Activated naive CD4-positive, alpha-beta T cell treated with anti-CD3 and anti-CD28 coated beads for 36 hours (primary cell): ENCODE measurements around the gene SHC3. TPM values are rescaled to one million over a fixed set of nuclear protein-coding genes. Genes with fewer than 3 reads are reported as not detected.

Source experiments
- CTCF ChIA-PET: fragments of 350-600 bp; sonication (Branson Sonifier 250); formaldehyde crosslinking; loops from one replicate; lab custom pipeline; 2021; ENCODE audit warnings: antibody characterized with exemption; lab: Charles Lee
- DNase-seq: peaks from one replicate; pipeline ENCODE4 v3.0.0-alpha.2; 2020
- H3K27ac Mint-ChIP-seq: one replicate; pipeline ENCODE4 v1.8.0; 2021; ENCODE audit warnings: mild to moderate bottlenecking, mixed read lengths
- H3K27me3 Mint-ChIP-seq: one replicate; pipeline ENCODE4 v1.8.0; 2021; ENCODE audit warnings: low read depth, mixed read lengths
- H3K36me3 Mint-ChIP-seq: one replicate; pipeline ENCODE4 v1.8.0; 2021; ENCODE audit warnings: low read depth, mixed read lengths
- H3K4me1 Mint-ChIP-seq: one replicate; pipeline ENCODE4 v1.8.0; 2021; ENCODE audit warnings: low read depth, mixed read lengths
- H3K4me3 Mint-ChIP-seq: one replicate; pipeline ENCODE4 v1.8.0; 2021; ENCODE audit warnings: mild to moderate bottlenecking, moderate library complexity, mixed read lengths
- H3K9me3 Mint-ChIP-seq: one replicate; pipeline ENCODE4 v1.8.0; 2021; ENCODE audit warnings: mixed read lengths
- intact Hi-C: fragments of 100-400 bp; cut with micrococcal nuclease; formaldehyde crosslinking; loops from one replicate; pipeline ENCODE4 v1.15.1; 2023
- total RNA-seq, 2 experiments: library from RNA; stranded (reverse); gene quantifications; one replicate each; pipeline ENCODE4 v1.2.3, GENCODE V29; 2021

Gene SHC3
- total RNA-seq, 2 experiments from 2014 or later: not detected

- intact Hi-C loops: no loop called here
- DNase-seq: no peak
- no peak overlapping the region for H3K27ac Mint-ChIP-seq
- no peak overlapping the region for H3K4me3 Mint-ChIP-seq
- no peaks in the 10 kb centered on the region for H3K4me1 Mint-ChIP-seq
- H3K36me3 Mint-ChIP-seq: no peaks in the 10 kb centered on the region
- CTCF ChIA-PET: no interaction called here
- H3K27me3 Mint-ChIP-seq: peaks cover 10% of the 10 kb centered on the region
- H3K9me3 Mint-ChIP-seq: no peaks in the 10 kb centered on the region
Observed at GRCh38 chr9:89038382-89039103, 140.1 kb downstream of the SHC3 start.

DNA sequence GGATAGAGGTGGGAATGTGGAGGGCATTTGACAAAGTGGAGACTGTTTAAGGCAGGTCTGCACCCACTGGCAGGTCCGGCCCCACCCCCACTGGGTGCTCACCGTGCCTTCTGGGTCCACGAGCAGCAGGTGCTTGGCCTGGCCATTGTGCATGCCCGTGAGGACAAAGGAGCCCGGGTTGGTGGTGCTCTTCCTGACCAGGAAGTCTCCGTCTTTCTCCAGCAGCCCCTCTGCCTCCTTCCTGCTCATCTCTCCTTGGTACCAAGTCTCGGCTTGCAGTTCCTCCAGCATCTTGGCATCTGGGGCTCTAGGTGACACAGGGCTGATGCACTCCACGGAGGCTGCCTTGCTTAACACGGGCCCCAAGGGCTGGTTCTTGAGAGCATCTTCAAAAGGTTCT, 140.7 kb downstream of the SHC3 start:
- CTCF ChIA-PET: no interaction called here

DNA sequence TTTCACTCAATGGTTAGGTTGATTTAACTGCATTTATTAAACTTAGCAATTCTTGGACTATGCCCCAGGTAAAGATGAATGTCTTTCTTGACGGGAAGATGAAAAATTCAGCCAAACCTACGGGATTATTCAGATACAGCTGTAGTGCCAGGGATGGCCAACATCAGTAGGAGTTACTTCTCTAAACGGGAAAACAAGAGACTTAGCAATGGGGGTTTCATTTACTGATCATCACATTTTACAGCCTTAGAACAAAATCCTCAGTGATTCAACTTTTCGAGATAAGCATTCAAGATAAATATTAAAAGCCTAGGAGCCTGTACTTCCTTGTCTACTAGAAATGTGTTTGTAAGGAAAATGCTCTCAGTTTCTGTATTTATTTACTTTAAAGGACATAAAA, 141.3 kb downstream of the SHC3 start:
- Mint-ChIP-seq H3K36me3 (no peaks in the 10 kb centered on the region), H3K27ac (no peak overlapping the region), H3K9me3 (no peaks in the 10 kb centered on the region), H3K27me3 (peaks cover 14% of the 10 kb centered on the region), H3K4me1 (no peaks in the 10 kb centered on the region), H3K4me3 (no peak overlapping the region)
- intact Hi-C loops: no loop called here
- no peak for DNase-seq
- CTCF ChIA-PET: no interaction called here

More for the DNA sequence above, 140.7 kb downstream of the SHC3 start:
- Mint-ChIP-seq H3K36me3 (no peaks in the 10 kb centered on the region), H3K4me3 (no peak overlapping the region), H3K4me1 (no peaks in the 10 kb centered on the region), H3K9me3 (no peaks in the 10 kb centered on the region), H3K27me3 (peaks cover 11% of the 10 kb centered on the region), H3K27ac (no peak overlapping the region)
- no peak for DNase-seq
- intact Hi-C loops: no loop called here

DNA sequence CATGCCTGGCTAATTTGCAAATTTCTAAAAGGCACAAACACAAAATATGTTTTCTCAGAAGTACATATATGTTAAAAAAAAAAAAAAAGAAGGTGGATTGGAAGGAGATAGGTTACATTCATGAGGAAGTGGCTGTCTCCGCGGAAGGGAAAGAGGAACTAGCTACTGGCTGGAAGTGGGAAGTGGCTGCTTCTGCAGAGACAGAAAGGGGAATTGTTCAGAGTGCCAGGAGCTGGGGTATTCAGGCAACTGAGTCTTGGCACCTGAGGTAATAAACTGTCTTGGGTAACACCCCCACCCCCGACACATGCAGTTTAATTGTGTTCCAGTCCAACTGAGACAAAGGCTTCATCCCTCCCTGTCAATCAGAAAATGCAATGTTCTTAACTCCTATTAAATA, 141.7 kb downstream of the SHC3 start:
- H3K4me1 Mint-ChIP-seq: no peaks in the 10 kb centered on the region
- intact Hi-C loops: no loop called here
- H3K9me3 Mint-ChIP-seq: no peaks in the 10 kb centered on the region
- H3K27me3 Mint-ChIP-seq: peaks cover 18% of the 10 kb centered on the region
- CTCF ChIA-PET: no interaction called here
- H3K4me3 Mint-ChIP-seq: no peak overlapping the region
- DNase-seq: no peak
- H3K36me3 Mint-ChIP-seq: no peaks in the 10 kb centered on the region
- H3K27ac Mint-ChIP-seq: no peak overlapping the region

- Mint-ChIP-seq H3K4me3 (no peak overlapping the region), H3K9me3 (no peaks in the 10 kb centered on the region), H3K27ac (no peak overlapping the region), H3K4me1 (no peaks in the 10 kb centered on the region), H3K27me3 (peaks cover 20% of the 10 kb centered on the region), H3K36me3 (no peaks in the 10 kb centered on the region)
- CTCF ChIA-PET: interaction anchor here (0.6 kb wide), 1 partner anchor 242 kb away, joined by 4 read pairs; no protein-coding TSS in a partner anchor
- DNase-seq: no peak
- intact Hi-C loops: no loop called here
Observed at GRCh38 chr9:89036383-89036782, 142.2 kb downstream of the SHC3 start.

DNA sequence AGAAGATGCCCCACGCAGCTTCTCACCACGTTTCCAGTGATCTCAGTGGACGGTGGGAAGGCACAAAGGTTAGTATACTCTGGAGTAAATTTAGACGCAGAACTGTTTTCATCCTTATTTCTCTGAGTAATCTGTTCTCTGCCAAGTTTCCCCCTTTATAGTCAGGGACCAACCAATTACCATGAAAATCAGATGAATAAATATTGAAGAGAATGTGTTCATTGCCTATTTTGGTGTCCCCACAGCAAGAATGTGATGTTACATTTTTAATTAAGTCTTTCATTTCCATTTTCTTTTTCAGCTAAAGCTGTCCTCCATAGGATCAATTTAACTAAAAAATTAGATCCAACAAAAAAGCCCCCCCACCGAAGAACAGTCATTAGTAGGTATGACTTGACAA, 146.0 kb downstream of the SHC3 start:
- Mint-ChIP-seq H3K4me3 (no peak overlapping the region), H3K27ac (no peak overlapping the region), H3K27me3 (peaks cover 22% of the 10 kb centered on the region), H3K9me3 (peaks cover 9% of the 10 kb centered on the region), H3K36me3 (no peaks in the 10 kb centered on the region), H3K4me1 (no peaks in the 10 kb centered on the region)
- CTCF ChIA-PET: no interaction called here
- intact Hi-C loops: no loop called here
- no peak for DNase-seq

DNA sequence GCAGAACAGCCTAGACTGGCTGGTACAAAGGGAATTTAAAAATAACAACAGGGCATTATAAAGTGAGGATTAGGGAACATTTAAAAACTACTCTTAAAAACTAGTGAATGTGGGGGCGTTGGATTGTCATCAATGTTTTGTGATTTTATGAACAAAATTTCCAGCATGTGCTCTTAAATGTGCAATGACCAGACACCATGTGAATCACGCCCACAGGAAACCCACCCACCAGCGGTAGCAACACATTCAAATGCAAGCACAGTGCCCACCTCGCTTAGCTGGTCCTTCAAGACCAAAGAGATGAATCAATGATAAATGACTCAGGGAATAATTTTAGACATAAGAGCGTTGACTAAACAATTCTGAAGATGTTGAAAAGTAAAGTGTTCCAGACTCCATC, 146.4 kb downstream of the SHC3 start:
- H3K4me3 Mint-ChIP-seq: no peak overlapping the region
- H3K27me3 Mint-ChIP-seq: peaks cover 25% of the 10 kb centered on the region
- no peak overlapping the region for H3K27ac Mint-ChIP-seq
- CTCF ChIA-PET: no interaction called here
- no peaks in the 10 kb centered on the region for H3K36me3 Mint-ChIP-seq
- no peaks in the 10 kb centered on the region for H3K4me1 Mint-ChIP-seq
- peaks cover 9% of the 10 kb centered on the region for H3K9me3 Mint-ChIP-seq
- intact Hi-C loops: no loop called here
- no peak for DNase-seq

GRCh38 chr9:89029788-89030187, 148.8 kb downstream of the SHC3 start:
- CTCF ChIA-PET: no interaction called here
- intact Hi-C loops: no loop called here
- Mint-ChIP-seq H3K36me3 (no peaks in the 10 kb centered on the region), H3K27ac (no peak overlapping the region), H3K4me1 (no peaks in the 10 kb centered on the region), H3K4me3 (no peak overlapping the region), H3K27me3 (peaks cover 23% of the 10 kb centered on the region), H3K9me3 (peaks cover 9% of the 10 kb centered on the region)
- DNase-seq: no peak

GRCh38 chr9:89026876-89027275, 151.7 kb downstream of the SHC3 start:
- intact Hi-C loops: no loop called here
- Mint-ChIP-seq H3K27ac (no peak overlapping the region), H3K36me3 (no peaks in the 10 kb centered on the region), H3K27me3 (peaks cover 12% of the 10 kb centered on the region), H3K9me3 (peaks cover 9% of the 10 kb centered on the region), H3K4me1 (no peaks in the 10 kb centered on the region), H3K4me3 (no peak overlapping the region)
- DNase-seq: no peak
- CTCF ChIA-PET: no interaction called here

DNA sequence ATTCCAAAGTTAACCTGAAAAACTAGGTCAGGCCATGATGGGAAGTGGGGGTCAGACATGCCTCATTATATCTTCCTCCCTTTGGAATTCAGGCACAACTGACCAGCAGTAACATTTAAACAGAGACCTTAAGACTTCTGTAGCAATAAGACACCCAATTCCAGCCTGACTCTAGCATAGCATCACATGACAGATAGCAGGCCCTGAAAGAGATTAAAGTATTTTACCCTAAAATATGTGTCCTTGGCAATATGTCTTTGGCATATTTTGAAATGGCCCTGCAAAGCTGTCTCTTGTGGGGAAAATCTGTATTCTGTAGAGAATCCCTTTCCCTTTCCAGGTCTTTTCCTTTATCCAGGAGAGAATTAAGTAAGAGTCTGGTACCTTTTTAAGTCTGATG, 153.1 kb downstream of the SHC3 start:
- Mint-ChIP-seq H3K27me3 (peaks cover 9% of the 10 kb centered on the region), H3K36me3 (no peaks in the 10 kb centered on the region), H3K27ac (no peak overlapping the region), H3K4me3 (no peak overlapping the region), H3K4me1 (no peaks in the 10 kb centered on the region), H3K9me3 (peaks cover 4% of the 10 kb centered on the region)
- CTCF ChIA-PET: no interaction called here
- no peak for DNase-seq
- intact Hi-C loops: no loop called here

DNA sequence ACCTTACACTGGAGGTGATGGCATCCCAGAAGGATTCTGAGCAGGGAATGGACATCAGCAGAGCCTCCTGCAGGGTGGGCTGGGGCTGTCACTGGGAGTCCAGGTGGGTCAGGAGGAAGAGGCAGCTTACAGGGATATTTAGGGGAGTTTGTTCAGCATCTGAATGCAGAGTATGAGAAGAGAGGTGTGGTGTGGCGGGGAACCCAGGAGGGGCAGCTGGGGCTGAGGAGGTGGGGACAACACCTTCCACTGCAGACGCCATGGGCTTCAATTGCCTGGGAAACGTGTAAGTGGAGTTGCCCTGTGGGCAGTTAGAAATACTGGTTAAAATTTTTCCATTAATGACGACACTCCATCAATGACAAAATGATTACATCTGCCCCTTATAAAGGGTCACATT, 153.9 kb downstream of the SHC3 start:
- CTCF ChIA-PET: no interaction called here
- intact Hi-C loops: no loop called here
- H3K36me3 Mint-ChIP-seq: no peaks in the 10 kb centered on the region

DNA sequence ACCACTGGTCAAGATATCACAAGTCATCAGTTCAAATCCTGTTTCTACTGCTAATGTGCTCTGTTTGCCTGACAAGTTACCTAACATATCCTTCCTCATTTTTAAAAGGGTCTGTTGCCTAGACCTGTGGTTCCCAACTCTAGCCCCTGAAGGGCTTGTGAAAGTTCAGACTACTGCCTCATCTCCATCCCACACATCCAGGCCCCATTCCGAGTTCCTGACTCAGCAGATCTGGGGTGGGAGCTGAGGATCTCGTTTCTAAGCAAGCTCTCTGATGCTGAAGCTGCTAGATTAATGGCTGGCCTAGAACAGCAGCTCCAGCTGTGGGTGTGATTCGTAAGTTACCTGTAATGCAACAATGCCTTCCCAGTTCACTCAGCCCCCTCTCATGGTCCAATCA, 154.9 kb downstream of the SHC3 start:
- H3K9me3 Mint-ChIP-seq: no peaks in the 10 kb centered on the region
- peaks cover 9% of the 10 kb centered on the region for H3K27me3 Mint-ChIP-seq
- no peak for DNase-seq
- no peak overlapping the region for H3K4me3 Mint-ChIP-seq
- intact Hi-C loops: no loop called here
- H3K4me1 Mint-ChIP-seq: no peaks in the 10 kb centered on the region
- CTCF ChIA-PET: no interaction called here
- H3K36me3 Mint-ChIP-seq: no peaks in the 10 kb centered on the region
- H3K27ac Mint-ChIP-seq: no peak overlapping the region

More for the DNA sequence above, 153.9 kb downstream of the SHC3 start:
- no peak for DNase-seq
- peaks cover 9% of the 10 kb centered on the region for H3K27me3 Mint-ChIP-seq
- H3K4me1 Mint-ChIP-seq: no peaks in the 10 kb centered on the region
- no peak overlapping the region for H3K4me3 Mint-ChIP-seq
- H3K27ac Mint-ChIP-seq: no peak overlapping the region
- peaks cover 4% of the 10 kb centered on the region for H3K9me3 Mint-ChIP-seq

DNA sequence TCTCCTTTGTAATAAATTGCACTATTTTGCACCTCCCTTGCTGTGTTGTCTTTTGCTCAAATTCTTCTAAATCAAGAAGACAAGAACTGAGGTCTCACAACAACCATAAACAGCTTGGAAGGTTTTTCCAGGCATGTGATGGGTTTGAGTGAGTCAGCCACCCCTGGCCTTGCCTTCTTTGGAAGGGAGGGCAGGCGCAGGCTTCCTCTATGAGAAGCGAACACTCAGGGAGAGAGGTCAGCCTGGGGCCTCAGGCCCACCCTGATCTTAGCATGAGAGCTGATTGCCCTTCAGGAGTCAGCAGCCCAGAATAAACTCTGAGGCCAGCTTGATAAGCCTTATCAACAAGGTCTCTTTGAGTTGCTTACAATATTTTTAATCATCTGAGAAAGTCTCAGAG, 155.7 kb downstream of the SHC3 start:
- intact Hi-C loops: no loop called here
- no peaks in the 10 kb centered on the region for H3K36me3 Mint-ChIP-seq

More for the DNA sequence above, 155.7 kb downstream of the SHC3 start:
- Mint-ChIP-seq H3K4me3 (no peak overlapping the region), H3K4me1 (no peaks in the 10 kb centered on the region), H3K9me3 (no peaks in the 10 kb centered on the region), H3K27me3 (peaks cover 12% of the 10 kb centered on the region), H3K27ac (no peak overlapping the region)
- CTCF ChIA-PET: no interaction called here
- DNase-seq: no peak
